ENCODE measurements around the gene KCNIP1. TPM values are rescaled to one million over a fixed set of nuclear protein-coding genes. Genes with fewer than 3 reads are reported as not detected.

Gene KCNIP1
- total and polyA plus RNA-seq, 2 of the 8 experiments (the other 6 are each of a cell fraction or from before 2014, with no cell fraction given) = 0.52 to 0.83 TPM

DNA sequence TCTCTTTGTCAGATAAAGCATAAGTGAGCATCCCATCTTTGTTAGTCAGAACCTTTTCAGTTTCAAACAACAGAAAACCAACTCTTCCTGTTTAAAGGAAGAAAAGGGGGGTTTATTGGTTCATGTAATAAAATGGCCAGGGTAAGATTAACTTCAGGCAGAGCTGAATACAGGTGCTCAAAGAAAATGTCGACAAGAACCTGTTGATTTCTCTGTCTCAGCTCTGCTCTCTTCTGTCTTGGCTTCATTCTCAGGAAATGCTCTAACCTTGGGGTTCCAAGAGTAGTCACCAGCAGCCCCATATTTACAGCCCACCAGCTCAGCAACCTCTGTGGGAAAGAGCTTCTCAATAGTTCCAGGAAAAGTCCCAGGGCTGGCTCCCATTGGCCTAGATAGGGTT, 25.2 kb downstream of the KCNIP1 start:
- no peak for FAIRE-seq
- Histone ChIP-seq H2BK20ac (ENCODE audit: low read length) (no peak overlapping the region), H3K56ac (replicated peaks; ENCODE audit: insufficient read length, low read depth, low read length) (no peak overlapping the region), H2BK12ac (ENCODE audit: low read depth, low read length) (no peak overlapping the region), H2BK15ac (ENCODE audit: low read length) (no peak overlapping the region), H3K23me2 (ENCODE audit: low read depth, low read length) (no peaks in the 10 kb centered on the region), H3K18ac (ENCODE audit: extremely low read depth, low read length) (no peak overlapping the region), H4K8ac (ENCODE audit: extremely low read depth, insufficient read depth, low read length) (no peak overlapping the region), H2AFZ (ENCODE audit: low read length) (no peak overlapping the region), H3K27ac (ENCODE audit: low read depth, low read length) (no peak overlapping the region), H2BK5ac (ENCODE audit: low read depth, low read length) (no peak overlapping the region), H4K91ac (replicated peaks; ENCODE audit: insufficient read length, low read length) (no peak overlapping the region), H3K36me3 (ENCODE audit: control insufficient read depth in 2 of 4, insufficient read depth in 4 of 4, low read length in 3 of 4) (no peaks in the 10 kb centered on the region), H3K9ac (replicated peaks in 1 of 4; ENCODE audit: extremely low read depth in 1 of 4, low read depth in 3 of 4, low read length in 3 of 4) (no peak overlapping the region), H4K5ac (ENCODE audit: insufficient read length, low read depth, low read length) (no peak overlapping the region), H2BK120ac (replicated peaks; ENCODE audit: low read depth, low read length) (no peak overlapping the region), H3K79me2 (ENCODE audit: control insufficient read depth in 1 of 2, insufficient read depth in 2 of 2, low read length in 2 of 2) (no peaks in the 10 kb centered on the region), H3K4ac (replicated peaks; ENCODE audit: insufficient read length, low read depth, low read length) (no peak overlapping the region), H3K14ac (ENCODE audit: insufficient read length) (no peak overlapping the region), H3K4me2 (ENCODE audit: insufficient read depth in 1 of 2, low read depth in 2 of 2, low read length in 2 of 2) (no peak overlapping the region), H3K9me3 (ENCODE audit: insufficient read depth in 2 of 2, low read depth in 1 of 2, low read length in 1 of 2) (no peaks in the 10 kb centered on the region), H3K4me3 (ENCODE audit: extremely low read depth in 1 of 4, insufficient read depth in 2 of 4, low read depth in 3 of 4, low read length in 4 of 4) (no peak overlapping the region), H4K20me1 (replicated peaks in 1 of 2; ENCODE audit: control insufficient read depth in 1 of 2, insufficient read depth in 2 of 2, low read length in 2 of 2) (no peaks in the 10 kb centered on the region), H3K23ac (ENCODE audit: insufficient read length) (no peak overlapping the region), H3K27me3 (replicated peaks in 1 of 4; ENCODE audit: control insufficient read depth in 3 of 4, extremely low read depth in 1 of 4, insufficient read depth in 3 of 4, low read length in 3 of 4) (no peaks in the 10 kb centered on the region), H3K79me1 (ENCODE audit: low read depth, low read length) (no peaks in the 10 kb centered on the region), H2AK5ac (ENCODE audit: low read depth, low read length) (no peak overlapping the region), H3K4me1 (replicated peaks in 1 of 4; ENCODE audit: control insufficient read depth in 3 of 4, insufficient read depth in 4 of 4, low read length in 3 of 4) (no peaks in the 10 kb centered on the region; a peak in 2 of 7 replicates)
- no peak for DNase-seq (ENCODE audit: low read depth in 1 of 2, low spot score in 2 of 2)
- 64% methylated on average over 1 of the region's 1 CpG; no CpG with 5 or more reads in 1 of the 2 experiments for WGBS, 2 experiments (ENCODE audit: extremely low coverage in 1 of 2, insufficient coverage in 1 of 2, insufficient read length in 1 of 2, insufficient replicate concordance in 2 of 2, low coverage in 1 of 2, low lambda C conversion rate in 2 of 2, missing lambda C conversion rate in 1 of 2)
- ChIA-PET POLR2A (ENCODE audit: partially characterized antibody) (interaction anchor here (0.7 kb wide), 1 partner anchor 40 kb away, joined by 3 read pairs; no protein-coding TSS in a partner anchor), CTCF (ENCODE audit: partially characterized antibody) (interaction anchor here (1.5 to 1.7 kb wide), 2 partner anchors 17 to 20 kb away, joined by 5 to 8 read pairs; no protein-coding TSS in a partner anchor)
- TF ChIP-seq CBX5 (IDR thresholded peaks at IDR 0.05; ENCODE audit: low read depth, low read length) = no peak
- no peak for TF ChIP-seq TCF12 (IDR thresholded peaks at IDR 0.05; ENCODE audit: low read depth, low read length)
- TF ChIP-seq, protein P1, sequence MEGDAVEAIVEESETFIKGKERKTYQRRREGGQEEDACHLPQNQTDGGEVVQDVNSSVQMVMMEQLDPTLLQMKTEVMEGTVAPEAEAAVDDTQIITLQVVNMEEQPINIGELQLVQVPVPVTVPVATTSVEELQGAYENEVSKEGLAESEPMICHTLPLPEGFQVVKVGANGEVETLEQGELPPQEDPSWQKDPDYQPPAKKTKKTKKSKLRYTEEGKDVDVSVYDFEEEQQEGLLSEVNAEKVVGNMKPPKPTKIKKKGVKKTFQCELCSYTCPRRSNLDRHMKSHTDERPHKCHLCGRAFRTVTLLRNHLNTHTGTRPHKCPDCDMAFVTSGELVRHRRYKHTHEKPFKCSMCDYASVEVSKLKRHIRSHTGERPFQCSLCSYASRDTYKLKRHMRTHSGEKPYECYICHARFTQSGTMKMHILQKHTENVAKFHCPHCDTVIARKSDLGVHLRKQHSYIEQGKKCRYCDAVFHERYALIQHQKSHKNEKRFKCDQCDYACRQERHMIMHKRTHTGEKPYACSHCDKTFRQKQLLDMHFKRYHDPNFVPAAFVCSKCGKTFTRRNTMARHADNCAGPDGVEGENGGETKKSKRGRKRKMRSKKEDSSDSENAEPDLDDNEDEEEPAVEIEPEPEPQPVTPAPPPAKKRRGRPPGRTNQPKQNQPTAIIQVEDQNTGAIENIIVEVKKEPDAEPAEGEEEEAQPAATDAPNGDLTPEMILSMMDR (IDR thresholded peaks at IDR 0.05; ENCODE audit: control extremely low read depth in 1 of 3, insufficient read depth in 1 of 3, low read depth in 1 of 3, low read length in 3 of 3) = no peak
- no peak for TF ChIP-seq CREB1 (IDR thresholded peaks at IDR 0.05)
- TF ChIP-seq NRF1 (IDR thresholded peaks at IDR 0.05; ENCODE audit: low read depth, low read length) = no peak
- TF ChIP-seq EZH2 (IDR thresholded peaks at IDR 0.05; ENCODE audit: low read depth, low read length, severe bottlenecking) = no peak
- TF ChIP-seq CHD1 (IDR thresholded peaks at IDR 0.05; ENCODE audit: low read depth, low read length) = no peak
- TF ChIP-seq, protein P2, sequence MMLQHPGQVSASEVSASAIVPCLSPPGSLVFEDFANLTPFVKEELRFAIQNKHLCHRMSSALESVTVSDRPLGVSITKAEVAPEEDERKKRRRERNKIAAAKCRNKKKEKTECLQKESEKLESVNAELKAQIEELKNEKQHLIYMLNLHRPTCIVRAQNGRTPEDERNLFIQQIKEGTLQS (IDR thresholded peaks at IDR 0.05; ENCODE audit: insufficient read depth, low read depth, low read length) = no peak
- TF ChIP-seq KDM1A (IDR thresholded peaks at IDR 0.05; ENCODE audit: borderline replicate concordance, low read length) = no peak
- no peak for TF ChIP-seq CTBP2 (IDR thresholded peaks at IDR 0.05; ENCODE audit: borderline replicate concordance, insufficient read depth, insufficient read length, low read length)
- TF ChIP-seq MAFK (IDR thresholded peaks at IDR 0.05; ENCODE audit: low read depth, low read length) = no peak
- TF ChIP-seq TAF1 (IDR thresholded peaks at IDR 0.05; ENCODE audit: low read depth, low read length) = no peak

Measured in H1 (cell line).